Nephron progenitor cell (in vitro differentiated cells): Measurements from ENCODE around the gene WNT5A.

Source experiments
- DNase-seq: peaks from one replicate; pipeline ENCODE4 v3.0.0; 2021
- H3K27ac Mint-ChIP-seq: 2 replicates; pipeline ENCODE4 v1.8.0; 2021; ENCODE audit warnings: mild to moderate bottlenecking, moderate library complexity, mixed read lengths
- H3K27me3 Mint-ChIP-seq: 2 replicates; pipeline ENCODE4 v1.8.0; 2021; ENCODE audit warnings: mild to moderate bottlenecking, low read depth, mixed read lengths; ENCODE audit not compliant: poor library complexity
- H3K36me3 Mint-ChIP-seq: 2 replicates; pipeline ENCODE4 v1.8.0; 2021; ENCODE audit warnings: low read depth, mixed read lengths
- H3K4me1 Mint-ChIP-seq: 2 replicates; pipeline ENCODE4 v1.8.0; 2021; ENCODE audit warnings: mixed read lengths
- H3K4me3 Mint-ChIP-seq: 2 replicates; pipeline ENCODE4 v1.8.0; 2021; ENCODE audit warnings: mild to moderate bottlenecking, moderate library complexity, mixed read lengths
- H3K9me3 Mint-ChIP-seq: 2 replicates; pipeline ENCODE4 v1.8.0; 2021; ENCODE audit warnings: mild to moderate bottlenecking, moderate library complexity, mixed read lengths
- TF ChIP-seq, protein P1 (sequence below): fragments of 200-600 bp; sonication (generic); IDR thresholded peaks from 2 replicates; pipeline ENCODE4 v1.5.0; 2021; ENCODE audit warnings: antibody characterized with exemption

WNT5A gene

DNA sequence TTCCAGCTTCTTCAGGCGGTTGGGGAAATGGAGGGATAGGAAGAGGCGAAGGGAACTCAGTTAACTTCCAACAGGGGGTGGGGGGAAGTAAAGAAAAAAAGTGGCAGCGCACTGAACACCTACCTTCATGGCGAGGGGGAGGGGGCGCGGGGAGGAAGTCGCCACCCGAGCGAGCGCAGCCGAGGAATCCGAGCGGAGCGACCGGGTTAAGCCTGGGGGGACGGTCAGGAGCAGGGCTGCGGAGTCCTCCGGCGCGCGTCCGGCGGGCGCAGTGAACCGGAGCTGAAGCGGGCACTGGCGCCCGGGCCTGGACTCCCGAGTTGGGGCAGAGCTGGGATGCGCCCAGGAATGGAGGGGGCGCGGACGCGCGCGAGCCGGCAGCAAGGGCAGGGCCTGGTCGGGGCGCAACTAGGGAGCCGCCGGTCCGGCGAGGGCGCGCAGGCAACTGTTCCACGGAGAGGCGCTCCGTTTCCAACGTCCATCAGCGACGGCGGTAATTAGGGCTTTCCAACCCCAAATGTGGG lies at the start of gene WNT5A:
Gene WNT5A, minus strand, starts transcription at position 450 of the 524 bp plus-strand sequence. Its CDS starts 321 bp downstream, at position 129.
- Mint-ChIP-seq H3K27me3 (peaks cover 14% of the 10 kb centered on the region), H3K36me3 (no peaks in the 10 kb centered on the region), H3K4me3 (peak within 1 kb of the TSS; percentile 95), H3K9me3 (no peaks in the 10 kb centered on the region), H3K4me1 (peaks cover 62% of the 10 kb centered on the region), H3K27ac (peak within 1 kb of the TSS; percentile 99)
- DNase-seq: peak; percentile 84
- TF ChIP-seq, protein P1, sequence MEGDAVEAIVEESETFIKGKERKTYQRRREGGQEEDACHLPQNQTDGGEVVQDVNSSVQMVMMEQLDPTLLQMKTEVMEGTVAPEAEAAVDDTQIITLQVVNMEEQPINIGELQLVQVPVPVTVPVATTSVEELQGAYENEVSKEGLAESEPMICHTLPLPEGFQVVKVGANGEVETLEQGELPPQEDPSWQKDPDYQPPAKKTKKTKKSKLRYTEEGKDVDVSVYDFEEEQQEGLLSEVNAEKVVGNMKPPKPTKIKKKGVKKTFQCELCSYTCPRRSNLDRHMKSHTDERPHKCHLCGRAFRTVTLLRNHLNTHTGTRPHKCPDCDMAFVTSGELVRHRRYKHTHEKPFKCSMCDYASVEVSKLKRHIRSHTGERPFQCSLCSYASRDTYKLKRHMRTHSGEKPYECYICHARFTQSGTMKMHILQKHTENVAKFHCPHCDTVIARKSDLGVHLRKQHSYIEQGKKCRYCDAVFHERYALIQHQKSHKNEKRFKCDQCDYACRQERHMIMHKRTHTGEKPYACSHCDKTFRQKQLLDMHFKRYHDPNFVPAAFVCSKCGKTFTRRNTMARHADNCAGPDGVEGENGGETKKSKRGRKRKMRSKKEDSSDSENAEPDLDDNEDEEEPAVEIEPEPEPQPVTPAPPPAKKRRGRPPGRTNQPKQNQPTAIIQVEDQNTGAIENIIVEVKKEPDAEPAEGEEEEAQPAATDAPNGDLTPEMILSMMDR: no peak

DNA sequence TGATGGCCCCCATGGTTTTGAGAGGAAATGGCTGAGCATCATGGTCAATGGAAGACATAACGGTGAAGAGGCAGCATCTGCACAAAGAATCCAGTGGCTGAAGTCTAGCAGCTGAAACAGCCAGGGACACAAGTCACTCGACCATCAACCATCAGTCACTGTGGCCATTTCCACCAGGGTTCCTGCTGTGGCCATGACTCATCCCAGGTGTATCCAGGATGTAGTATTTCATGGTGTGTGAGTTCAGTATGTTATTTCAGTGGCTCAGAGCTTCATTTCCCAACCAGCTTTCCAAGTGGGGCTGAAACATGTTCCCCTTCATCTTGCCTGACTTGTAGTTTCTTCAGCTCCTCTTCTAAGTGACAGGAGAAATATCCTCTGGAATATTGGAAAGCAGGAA lies 47.8 kb upstream of the WNT5A start:
- H3K27ac Mint-ChIP-seq: no peak overlapping the region
- no peak for DNase-seq
- H3K9me3 Mint-ChIP-seq: no peaks in the 10 kb centered on the region

DNA sequence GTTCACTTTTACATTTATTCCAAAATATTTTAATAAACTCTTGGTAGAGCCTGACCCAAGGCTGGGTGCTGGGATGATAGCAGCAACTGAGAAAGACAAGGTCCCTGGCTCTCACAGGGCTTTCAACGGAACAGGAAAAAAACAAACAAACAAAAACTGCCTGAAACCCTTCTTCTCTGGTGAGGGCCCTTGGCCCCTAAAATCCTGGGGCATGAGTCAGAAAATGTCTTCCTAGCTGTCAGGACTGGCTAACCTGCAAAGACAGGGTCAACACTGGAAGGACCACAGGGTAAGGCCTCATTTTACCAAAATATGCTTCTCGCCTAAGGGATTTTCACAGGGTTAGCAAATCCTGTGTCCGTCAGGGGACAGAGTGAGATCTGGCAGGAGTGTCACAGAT lies 45.7 kb upstream of the WNT5A start:
- TF ChIP-seq, protein P1: no peak
- Mint-ChIP-seq H3K9me3 (no peaks in the 10 kb centered on the region), H3K27ac (no peak overlapping the region), H3K36me3 (no peaks in the 10 kb centered on the region), H3K4me1 (peaks cover 66% of the 10 kb centered on the region), H3K27me3 (peaks cover 5% of the 10 kb centered on the region), H3K4me3 (no peak overlapping the region)
- DNase-seq: no peak

More for the DNA sequence above, 47.8 kb upstream of the WNT5A start:
- Mint-ChIP-seq H3K4me3 (no peak overlapping the region), H3K36me3 (no peaks in the 10 kb centered on the region), H3K4me1 (peaks cover 67% of the 10 kb centered on the region), H3K27me3 (peaks cover 3% of the 10 kb centered on the region)
- TF ChIP-seq, protein P1: no peak

DNA sequence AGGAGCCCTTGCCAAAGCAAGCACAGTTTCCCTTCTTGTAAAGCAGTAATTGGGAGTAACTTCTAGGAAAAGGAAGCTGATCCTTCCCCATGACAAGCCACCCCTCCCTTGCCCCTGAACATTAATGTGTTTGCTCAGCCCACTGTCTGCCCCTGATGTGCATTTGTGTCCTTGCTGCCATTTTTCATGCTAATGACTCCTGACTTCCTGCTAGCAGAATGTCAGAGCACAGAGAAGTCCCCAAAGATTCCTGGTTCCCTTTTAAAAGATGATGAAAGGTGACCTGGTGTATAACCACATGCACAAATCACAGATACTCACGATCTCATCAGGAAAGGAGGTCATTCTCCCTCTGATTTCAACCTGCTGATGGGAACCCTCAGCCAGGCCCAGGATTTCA lies 44.2 kb upstream of the WNT5A start:
- Mint-ChIP-seq H3K27me3 (peaks cover 3% of the 10 kb centered on the region), H3K4me3 (no peak overlapping the region), H3K27ac (peak overlapping the region; percentile 89), H3K4me1 (peaks cover 52% of the 10 kb centered on the region), H3K9me3 (no peaks in the 10 kb centered on the region), H3K36me3 (no peaks in the 10 kb centered on the region)
- TF ChIP-seq, protein P1: no peak
- no peak for DNase-seq

DNA sequence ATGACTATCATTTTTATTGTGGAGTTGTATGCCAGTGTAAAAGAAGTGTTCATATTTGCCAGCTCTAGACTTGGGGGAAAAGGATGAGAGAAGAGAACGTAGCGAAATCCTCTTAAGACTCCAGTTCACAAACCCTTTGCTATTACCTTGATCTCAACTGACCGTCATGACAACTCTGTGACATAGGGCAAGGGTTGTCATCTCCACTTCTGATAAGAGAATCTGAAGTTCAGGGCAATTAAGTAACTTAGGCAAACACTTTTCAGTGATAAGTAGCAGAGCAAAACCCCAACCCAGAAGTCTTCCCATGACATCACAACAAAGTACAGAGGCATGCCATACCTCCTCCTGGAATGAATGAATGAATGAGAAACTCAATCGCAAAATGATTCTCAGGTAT lies 40.3 kb upstream of the WNT5A start:
- Mint-ChIP-seq H3K4me1 (peaks cover 70% of the 10 kb centered on the region), H3K27ac (no peak overlapping the region)

More for the DNA sequence above, 40.3 kb upstream of the WNT5A start:
- Mint-ChIP-seq H3K4me3 (no peak overlapping the region), H3K27me3 (peaks cover 3% of the 10 kb centered on the region), H3K9me3 (no peaks in the 10 kb centered on the region), H3K36me3 (no peaks in the 10 kb centered on the region)
- TF ChIP-seq, protein P1: no peak
- DNase-seq: no peak
